ENCODE results near the gene NLRP14.

Gene NLRP14

GRCh38 chr11:7020183-7020917 lies at the start of gene NLRP14, which contains the start of gene ZNF214:
Gene NLRP14 (plus strand): TSS chr11:7020479. CDS start chr11:7038587, 18,108 bp downstream.
Gene ZNF214 (minus strand): TSS chr11:7020346. CDS start chr11:7002835, 17,511 bp downstream.
- DNase-seq (ENCODE audit: low spot score) = peak; percentile 92

- DNase-seq (ENCODE audit: low spot score) = peak; percentile 5
Measured at GRCh38 chr11:6979365-6979764, 40.9 kb upstream of the NLRP14 start.

GRCh38 chr11:6986487-6986886 lies 33.8 kb upstream of the NLRP14 start:
- no peak for DNase-seq (ENCODE audit: low spot score)

- DNase-seq (ENCODE audit: low spot score) = no peak
Measured at GRCh38 chr11:6988506-6988905, 31.8 kb upstream of the NLRP14 start.

GRCh38 chr11:6991227-6991626 lies 29.1 kb upstream of the NLRP14 start:
- no peak for DNase-seq (ENCODE audit: low spot score)

GRCh38 chr11:6992026-6992425 lies 28.3 kb upstream of the NLRP14 start:
- no peak for DNase-seq (ENCODE audit: low spot score)

- no peak for DNase-seq (ENCODE audit: low spot score)
Measured at GRCh38 chr11:6992457-6993417, 27.5 kb upstream of the NLRP14 start.

GRCh38 chr11:6995703-6996102 lies 24.6 kb upstream of the NLRP14 start:
- no peak for DNase-seq (ENCODE audit: low spot score)

GRCh38 chr11:7004482-7004881 lies 15.8 kb upstream of the NLRP14 start:
- DNase-seq (ENCODE audit: low spot score) = no peak

- DNase-seq (ENCODE audit: low spot score) = no peak
Measured at GRCh38 chr11:7014118-7014517, 6.2 kb upstream of the NLRP14 start.

GRCh38 chr11:7016011-7016410 lies 4.3 kb upstream of the NLRP14 start:
- no peak for DNase-seq (ENCODE audit: low spot score)

GRCh38 chr11:7019500-7020182 lies 638 bp upstream of the NLRP14 start:
- DNase-seq (ENCODE audit: low spot score) = no peak

- no peak for DNase-seq (ENCODE audit: low spot score)
Measured at GRCh38 chr11:7021318-7021717, 1.0 kb downstream of the NLRP14 start.

- no peak for DNase-seq (ENCODE audit: low spot score)
Measured at GRCh38 chr11:7028141-7028540, 7.9 kb downstream of the NLRP14 start.

- DNase-seq (ENCODE audit: low spot score) = no peak
Measured at GRCh38 chr11:7030836-7031235, 10.6 kb downstream of the NLRP14 start.

GRCh38 chr11:7031471-7031871 lies 11.2 kb downstream of the NLRP14 start:
- DNase-seq (ENCODE audit: low spot score) = no peak

- no peak for DNase-seq (ENCODE audit: low spot score)
Measured at GRCh38 chr11:7032692-7033091, 12.4 kb downstream of the NLRP14 start.

GRCh38 chr11:7034019-7034418 lies 13.7 kb downstream of the NLRP14 start:
- no peak for DNase-seq (ENCODE audit: low spot score)

GRCh38 chr11:7046474-7047175 lies 26.3 kb downstream of the NLRP14 start:
- DNase-seq (ENCODE audit: low spot score) = peak; percentile 3

- no peak for DNase-seq (ENCODE audit: low spot score)
Measured at GRCh38 chr11:7050191-7050590, 29.9 kb downstream of the NLRP14 start.

GRCh38 chr11:7056828-7057513 lies 36.7 kb downstream of the NLRP14 start:
- no peak for DNase-seq (ENCODE audit: low spot score)
